ENCODE measurements around the gene TDP2.
"Not testable (repeated sequence)": the region's sequence is repeated elsewhere in the genome, so short reads cannot be mapped to it uniquely, and the experiment has no call there.

Gene TDP2

GRCh38 chr6:24667378-24667803, 692 bp upstream of the TDP2 start:
- H3K4me3 ChIP-seq (ENCODE audit: low read depth, low read length), result peak overlapping the region; percentile 96
- TF ChIP-seq CTCF (IDR thresholded peaks at IDR 0.05; ENCODE audit: low read depth, low read length), result no peak
- no peak for DNase-seq (ENCODE audit: low read depth, low spot score)
- in situ Hi-C loops (cut with HindIII; ENCODE audit: low sequenced_read_pairs), result no loop called here

- peak; percentile 48 for DNase-seq (ENCODE audit: low read depth, low spot score)
- in situ Hi-C loops (cut with HindIII; ENCODE audit: low sequenced_read_pairs), result no loop called here
- TF ChIP-seq CTCF (IDR thresholded peaks at IDR 0.05; ENCODE audit: low read depth, low read length), result no peak
- peak overlapping the region; percentile 96 for H3K4me3 ChIP-seq (ENCODE audit: low read depth, low read length)
Observed at GRCh38 chr6:24666097-24666640, 530 bp downstream of the TDP2 start.

GRCh38 chr6:24664046-24664987, 2.4 kb downstream of the TDP2 start:
- no peak for TF ChIP-seq CTCF (IDR thresholded peaks at IDR 0.05; ENCODE audit: low read depth, low read length)

DNA sequence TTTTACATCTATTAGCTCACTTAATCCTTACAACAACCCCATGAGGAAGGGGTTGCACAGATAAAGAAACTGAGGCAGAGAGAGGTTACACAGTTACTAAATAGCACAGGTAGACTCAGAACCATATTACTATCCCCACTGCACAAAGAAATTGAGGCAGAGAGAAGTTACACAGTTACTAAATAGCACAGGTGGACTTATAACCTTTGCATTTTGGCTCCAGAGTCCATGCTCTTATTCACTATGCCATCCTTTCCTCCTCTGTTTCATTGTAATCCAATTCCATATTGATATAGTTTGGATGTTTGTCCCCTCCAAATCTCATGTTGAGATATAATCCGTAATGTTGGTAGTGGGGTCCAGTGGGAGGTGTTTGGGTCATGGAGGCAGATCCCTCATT, 3.5 kb downstream of the TDP2 start:
- DNase-seq (ENCODE audit: low read depth, low spot score), result no peak
- H3K4me3 ChIP-seq (ENCODE audit: low read depth, low read length), result no peak overlapping the region
- in situ Hi-C loops (cut with HindIII; ENCODE audit: low sequenced_read_pairs), result no loop called here
- no peak for TF ChIP-seq CTCF (IDR thresholded peaks at IDR 0.05; ENCODE audit: low read depth, low read length)

More at GRCh38 chr6:24664046-24664987, 2.4 kb downstream of the TDP2 start:
- DNase-seq (ENCODE audit: low read depth, low spot score), result no peak
- H3K4me3 ChIP-seq (ENCODE audit: low read depth, low read length), result no peak overlapping the region
- in situ Hi-C loops (cut with HindIII; ENCODE audit: low sequenced_read_pairs), result no loop called here

GRCh38 chr6:24662236-24662635, 4.5 kb downstream of the TDP2 start:
- in situ Hi-C loops (cut with HindIII; ENCODE audit: low sequenced_read_pairs), result no loop called here
- no peak overlapping the region for H3K4me3 ChIP-seq (ENCODE audit: low read depth, low read length)
- no peak for DNase-seq (ENCODE audit: low read depth, low spot score)
- TF ChIP-seq CTCF (IDR thresholded peaks at IDR 0.05; ENCODE audit: low read depth, low read length), result no peak

GRCh38 chr6:24661759-24662158, 4.9 kb downstream of the TDP2 start:
- DNase-seq (ENCODE audit: low read depth, low spot score); in situ Hi-C loops (cut with HindIII; ENCODE audit: low sequenced_read_pairs); H3K4me3 ChIP-seq (ENCODE audit: low read depth, low read length): not testable (repeated sequence)

DNA sequence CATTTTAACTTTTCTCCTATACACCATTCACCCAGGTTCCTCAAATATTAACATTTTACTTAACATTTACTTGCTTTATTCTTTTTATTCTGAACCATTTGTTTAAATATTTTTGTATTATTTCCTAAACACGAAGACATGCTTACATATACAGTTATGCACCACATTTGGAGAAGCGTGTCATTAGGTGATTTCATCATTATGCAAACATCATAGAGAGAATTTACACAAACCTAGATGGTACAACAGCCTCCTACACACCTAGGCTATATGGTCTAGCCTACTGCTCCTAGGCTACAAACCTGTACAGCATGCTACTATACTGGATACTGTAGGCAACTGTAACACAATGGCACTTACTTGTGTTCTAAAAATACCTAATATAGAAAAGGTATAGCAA, 6.6 kb downstream of the TDP2 start:
- TF ChIP-seq CTCF (IDR thresholded peaks at IDR 0.05; ENCODE audit: low read depth, low read length), result no peak
- H3K4me3 ChIP-seq (ENCODE audit: low read depth, low read length), result no peak overlapping the region
- DNase-seq (ENCODE audit: low read depth, low spot score), result no peak
- in situ Hi-C loops (cut with HindIII; ENCODE audit: low sequenced_read_pairs), result no loop called here

Measured in astrocyte of the spinal cord (primary cell).